Smooth muscle cell (in vitro differentiated cells): Measurements from ENCODE around the gene CDH23. TPM values are rescaled to one million over a fixed set of nuclear protein-coding genes. Genes with fewer than 3 reads are reported as not detected.

ENCODE experiments used
- DNase-seq: peaks from one replicate; lab custom pipeline; 2025; ENCODE audit not compliant: unreplicated experiment; lab: John Stamatoyannopoulos, UW
- H2AFZ ChIP-seq: fragments of 200-600 bp; sonication (generic); 2 replicates; pipeline ENCODE4 v1.6.0; 2016; ENCODE audit warnings: antibody characterized with exemption, low read depth, mild to moderate bottlenecking
- H3F3A ChIP-seq: fragments of 200-600 bp; sonication (generic); 2 replicates; pipeline ENCODE4 v1.6.0; 2017; ENCODE audit warnings: antibody characterized with exemption, low read depth
- H3K27ac ChIP-seq: fragments of 200-600 bp; sonication (generic); 2 replicates; pipeline ENCODE4 v1.5.1; 2016; ENCODE audit warnings: low read depth, mild to moderate bottlenecking
- H3K27me3 ChIP-seq: fragments of 200-600 bp; sonication (generic); 2 replicates; pipeline ENCODE4 v1.6.1; 2016; ENCODE audit warnings: low read depth, mild to moderate bottlenecking
- H3K36me3 ChIP-seq: fragments of 200-600 bp; sonication (generic); 2 replicates; pipeline ENCODE4 v1.5.1; 2016; ENCODE audit warnings: low read depth
- H3K4me1 ChIP-seq: fragments of 200-600 bp; sonication (generic); 2 replicates; pipeline ENCODE4 v1.5.1; 2016; ENCODE audit warnings: low read depth
- H3K4me2 ChIP-seq: fragments of 200-600 bp; sonication (generic); 2 replicates; pipeline ENCODE4 v1.6.0; 2016; ENCODE audit warnings: mild to moderate bottlenecking
- H3K4me3 ChIP-seq: fragments of 200-600 bp; sonication (generic); 2 replicates; pipeline ENCODE4 v1.5.1; 2016; ENCODE audit warnings: mild to moderate bottlenecking
- H3K79me2 ChIP-seq: fragments of 200-600 bp; sonication (generic); 2 replicates; pipeline ENCODE4 v1.6.0; 2016; ENCODE audit warnings: low read depth, mild to moderate bottlenecking
- H3K9ac ChIP-seq: fragments of 200-600 bp; sonication (generic); 2 replicates; pipeline ENCODE4 v1.6.0; 2016; ENCODE audit warnings: low read depth
- H3K9me3 ChIP-seq: fragments of 200-600 bp; sonication (generic); replicated peaks from 2 replicates; pipeline ENCODE4 v1.5.1; 2016; ENCODE audit warnings: low read depth
- H4K20me1 ChIP-seq: fragments of 200-600 bp; sonication (generic); 2 replicates; pipeline ENCODE4 v1.6.0; 2016; ENCODE audit warnings: low read depth
- WGBS: methylation state at CpG from one replicate; pipeline ENCODE4 v1.1.7; 2016; ENCODE audit warnings: low lambda C conversion rate; 5-methylcytosine and 5-hydroxymethylcytosine counted together
- polyA plus RNA-seq: library from polyadenylated mRNA; unstranded; fragments of >200 nt; fragmentation: Nextera tagmentation; extraction: Ambion mirVana; gene quantifications from 2 replicates; pipeline ENCODE4 v1.2.1, GENCODE V29; 2016
- total RNA-seq: library from RNA; depleted of rRNA; stranded (reverse); fragments of >200 nt; gene quantifications from 2 replicates; pipeline ENCODE4 v1.2.3, GENCODE V29; 2014
- TF ChIP-seq, protein P1 (sequence below): fragments of 200-600 bp; sonication (generic); IDR thresholded peaks from 2 replicates; pipeline ENCODE4 v1.5.1; 2017; ENCODE audit warnings: borderline replicate concordance, mild to moderate bottlenecking, antibody characterized with exemption; ENCODE audit not compliant: insufficient read depth, poor library complexity, severe bottlenecking

The CDH23 gene
- total and polyA plus RNA-seq, 2 experiments from 2014 or later, result 0.99 to 2.5 TPM

DNA sequence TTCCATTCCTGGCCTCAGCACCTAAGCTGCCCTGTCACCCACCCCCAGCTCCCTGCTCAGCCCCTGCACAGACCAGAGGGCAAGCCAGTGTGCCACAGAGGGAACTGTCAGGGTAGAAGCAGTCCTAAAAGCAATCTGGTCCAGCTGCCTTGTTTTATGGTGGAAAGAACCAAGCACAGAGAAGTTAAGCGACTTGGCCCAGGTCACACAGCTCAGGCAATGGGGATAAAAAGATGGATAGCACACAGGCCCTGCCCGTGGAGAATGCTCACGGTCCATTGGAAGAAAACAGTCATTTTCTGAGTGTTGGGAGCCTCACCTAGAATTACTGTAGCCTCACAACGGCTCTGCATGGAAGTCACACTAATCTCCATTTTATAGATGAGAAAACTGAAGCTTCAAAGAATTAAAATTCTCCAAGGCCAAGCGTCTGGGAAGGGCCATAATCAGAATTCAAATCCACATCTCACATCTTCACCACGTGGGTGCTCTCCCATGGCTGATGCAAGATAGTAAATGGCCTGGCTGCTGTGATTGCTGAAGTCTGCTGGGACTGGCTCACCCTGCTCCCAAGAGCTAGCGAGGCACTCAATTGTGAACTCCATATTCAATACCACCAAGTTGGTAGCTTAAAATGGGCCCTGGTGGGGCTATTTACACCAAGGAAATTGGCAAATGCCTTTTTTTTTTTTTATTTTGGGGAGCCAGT is 296.0 kb downstream of the CDH23 start:
- H3K27ac ChIP-seq, result no peak overlapping the region
- no peak overlapping the region for H2AFZ ChIP-seq
- H3K9me3 ChIP-seq, result no peaks in the 10 kb centered on the region
- H4K20me1 ChIP-seq, result no peaks in the 10 kb centered on the region
- no peaks in the 10 kb centered on the region for H3K36me3 ChIP-seq
- TF ChIP-seq, protein P1, sequence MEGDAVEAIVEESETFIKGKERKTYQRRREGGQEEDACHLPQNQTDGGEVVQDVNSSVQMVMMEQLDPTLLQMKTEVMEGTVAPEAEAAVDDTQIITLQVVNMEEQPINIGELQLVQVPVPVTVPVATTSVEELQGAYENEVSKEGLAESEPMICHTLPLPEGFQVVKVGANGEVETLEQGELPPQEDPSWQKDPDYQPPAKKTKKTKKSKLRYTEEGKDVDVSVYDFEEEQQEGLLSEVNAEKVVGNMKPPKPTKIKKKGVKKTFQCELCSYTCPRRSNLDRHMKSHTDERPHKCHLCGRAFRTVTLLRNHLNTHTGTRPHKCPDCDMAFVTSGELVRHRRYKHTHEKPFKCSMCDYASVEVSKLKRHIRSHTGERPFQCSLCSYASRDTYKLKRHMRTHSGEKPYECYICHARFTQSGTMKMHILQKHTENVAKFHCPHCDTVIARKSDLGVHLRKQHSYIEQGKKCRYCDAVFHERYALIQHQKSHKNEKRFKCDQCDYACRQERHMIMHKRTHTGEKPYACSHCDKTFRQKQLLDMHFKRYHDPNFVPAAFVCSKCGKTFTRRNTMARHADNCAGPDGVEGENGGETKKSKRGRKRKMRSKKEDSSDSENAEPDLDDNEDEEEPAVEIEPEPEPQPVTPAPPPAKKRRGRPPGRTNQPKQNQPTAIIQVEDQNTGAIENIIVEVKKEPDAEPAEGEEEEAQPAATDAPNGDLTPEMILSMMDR, result no peak
- DNase-seq, result no peak
- no peaks in the 10 kb centered on the region for H3K27me3 ChIP-seq
- WGBS, result 67% methylated on average over 7 of the region's 7 CpGs
- no peak overlapping the region for H3K4me3 ChIP-seq
- H3K79me2 ChIP-seq, result no peaks in the 10 kb centered on the region
- no peak overlapping the region for H3K4me2 ChIP-seq
- no peak overlapping the region for H3K9ac ChIP-seq
- H3F3A ChIP-seq, result no peaks in the 10 kb centered on the region
- no peaks in the 10 kb centered on the region for H3K4me1 ChIP-seq

- no peak overlapping the region for H3K9ac ChIP-seq
- H3F3A ChIP-seq, result no peaks in the 10 kb centered on the region
- no peaks in the 10 kb centered on the region for H3K9me3 ChIP-seq
- H3K36me3 ChIP-seq, result no peaks in the 10 kb centered on the region
- no peaks in the 10 kb centered on the region for H3K4me1 ChIP-seq
- H3K27me3 ChIP-seq, result peaks cover under 1% of the 10 kb centered on the region
- no peaks in the 10 kb centered on the region for H4K20me1 ChIP-seq
- H2AFZ ChIP-seq, result no peak overlapping the region
- WGBS, result 91% methylated on average over 5 of the region's 5 CpGs
- DNase-seq, result no peak
- H3K4me3 ChIP-seq, result no peak overlapping the region
- no peak overlapping the region for H3K4me2 ChIP-seq
- no peaks in the 10 kb centered on the region for H3K79me2 ChIP-seq
- TF ChIP-seq, protein P1, result no peak
- H3K27ac ChIP-seq, result no peak overlapping the region
These were observed 296.7 kb downstream of the CDH23 start for GRCh38 chr10:71693377-71693776.

- Histone ChIP-seq H3K9me3 (no peaks in the 10 kb centered on the region), H3K9ac (no peak overlapping the region), H2AFZ (no peak overlapping the region), H3K4me1 (no peaks in the 10 kb centered on the region), H3K4me2 (no peak overlapping the region), H3K27ac (no peak overlapping the region), H4K20me1 (no peaks in the 10 kb centered on the region), H3F3A (no peaks in the 10 kb centered on the region), H3K27me3 (peaks cover 7% of the 10 kb centered on the region), H3K79me2 (no peaks in the 10 kb centered on the region), H3K4me3 (no peak overlapping the region), H3K36me3 (no peaks in the 10 kb centered on the region)
- TF ChIP-seq, protein P1, result no peak
- WGBS, result 90% methylated on average over 17 of the region's 18 CpGs
- no peak for DNase-seq
These were observed 297.4 kb downstream of the CDH23 start for GRCh38 chr10:71694039-71694501.

DNA sequence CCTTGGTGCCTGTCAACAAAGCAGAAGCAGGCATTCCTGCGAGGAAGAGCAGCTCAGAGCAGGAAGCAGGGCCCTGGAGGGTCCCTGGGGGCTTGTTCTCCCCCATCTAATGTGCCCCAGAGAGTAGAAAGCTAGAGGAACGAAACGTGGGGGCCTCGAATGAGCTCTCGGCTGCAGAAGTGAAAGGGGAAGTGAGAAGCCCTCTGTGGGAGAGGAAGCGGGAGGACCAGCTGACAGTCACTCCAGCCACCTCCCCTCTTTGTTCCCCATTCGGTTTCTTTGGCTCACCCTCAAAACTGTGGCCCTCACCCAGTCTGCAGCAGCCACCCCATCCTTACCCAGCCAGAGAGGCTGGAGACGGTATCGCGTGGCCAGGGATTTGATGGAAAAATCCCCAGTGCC is 297.8 kb downstream of the CDH23 start:
- H3K9ac ChIP-seq, result no peak overlapping the region
- H3K4me3 ChIP-seq, result no peak overlapping the region
- no peak overlapping the region for H2AFZ ChIP-seq
- WGBS, result 90% methylated on average over 10 of the region's 10 CpGs
- peaks cover 12% of the 10 kb centered on the region for H3K27me3 ChIP-seq
- TF ChIP-seq, protein P1, result no peak
- H3K4me2 ChIP-seq, result no peak overlapping the region
- H4K20me1 ChIP-seq, result no peaks in the 10 kb centered on the region
- no peaks in the 10 kb centered on the region for H3K36me3 ChIP-seq
- no peaks in the 10 kb centered on the region for H3K79me2 ChIP-seq
- no peaks in the 10 kb centered on the region for H3F3A ChIP-seq
- no peak for DNase-seq
- no peaks in the 10 kb centered on the region for H3K4me1 ChIP-seq
- H3K9me3 ChIP-seq, result no peaks in the 10 kb centered on the region
- no peak overlapping the region for H3K27ac ChIP-seq
